Stimulated activated CD4-positive, alpha-beta T cell treated with anti-CD3 and anti-CD28 coated beads, Interleukin-4, amount 100 ng/mL, for 1 hour (primary cell): Measurements from ENCODE around the gene KDM2A.
A peak's percentile ranks its signal among the peaks of the same experiment; 100 is the strongest.

Experiments used
- DNase-seq: peaks from one replicate; pipeline ENCODE4 v3.0.0-alpha.2; 2020

The KDM2A gene

GRCh38 chr11:67262731-67263675, 143.9 kb downstream of the KDM2A start:
- DNase-seq, result peak; percentile 74

GRCh38 chr11:67264260-67264659, 145.2 kb downstream of the KDM2A start:
- DNase-seq, result no peak

- no peak for DNase-seq
Measured at GRCh38 chr11:67264877-67265632, 146.0 kb downstream of the KDM2A start.

- DNase-seq, result peak; percentile 80
Measured at GRCh38 chr11:67265633-67266448, 146.8 kb downstream of the KDM2A start.

- peak; percentile 54 for DNase-seq
Measured at GRCh38 chr11:67266449-67267187, 147.6 kb downstream of the KDM2A start, which contains the start of gene GRK2. Gene GRK2 (plus strand): TSS chr11:67266473. CDS start chr11:67266700, 227 bp downstream.

- DNase-seq, result no peak
Measured at GRCh38 chr11:67267188-67268080, 148.4 kb downstream of the KDM2A start.

- peak; percentile 58 for DNase-seq
Measured at GRCh38 chr11:67268081-67268961, 149.3 kb downstream of the KDM2A start.

- no peak for DNase-seq
Measured at GRCh38 chr11:67268962-67269268, 149.9 kb downstream of the KDM2A start.

- no peak for DNase-seq
Measured at GRCh38 chr11:67269401-67270255, 150.6 kb downstream of the KDM2A start.

GRCh38 chr11:67270256-67271204, 151.5 kb downstream of the KDM2A start:
- no peak for DNase-seq

GRCh38 chr11:67271205-67271540, 152.1 kb downstream of the KDM2A start:
- no peak for DNase-seq

GRCh38 chr11:67271541-67272284, 152.7 kb downstream of the KDM2A start:
- DNase-seq, result peak; percentile 49

GRCh38 chr11:67272327-67273259, 153.5 kb downstream of the KDM2A start:
- DNase-seq, result peak; percentile 49

- DNase-seq, result no peak
Measured at GRCh38 chr11:67273260-67273990, 154.4 kb downstream of the KDM2A start.
